Large intestine (tissue), 3 donors: ENCODE measurements around the gene TTBK1. TPM values are rescaled to one million over a fixed set of nuclear protein-coding genes. Genes with fewer than 3 reads are reported as not detected.
A peak's percentile ranks its signal among the peaks of the same experiment; 100 is the strongest.
"Not testable (repeated sequence)": the region's sequence is repeated elsewhere in the genome, so short reads cannot be mapped to it uniquely, and the experiment has no call there.

Source experiments
- DNase-seq, 2 donors: peaks; one replicate each; pipeline versions ENCODE4 v3.0.0 to v3.0.0-alpha.2; 2013
- H3K27ac ChIP-seq: one replicate; pipeline ENCODE4 v1.5.1; 2013; ENCODE audit warnings: low read length
- H3K27me3 ChIP-seq: 2 replicates; pipeline ENCODE4 v1.6.1; 2013; ENCODE audit warnings: low read length; ENCODE audit not compliant: control insufficient read depth, insufficient read depth
- H3K36me3 ChIP-seq: 2 replicates; pipeline ENCODE4 v1.6.1; 2013; ENCODE audit warnings: low read length; ENCODE audit not compliant: control insufficient read depth, insufficient read depth
- H3K4me1 ChIP-seq: one replicate; pipeline ENCODE4 v1.6.1; 2013; ENCODE audit warnings: low read length; ENCODE audit not compliant: control insufficient read depth, insufficient read depth
- H3K4me3 ChIP-seq: one replicate; pipeline ENCODE4 v1.5.1; 2013; ENCODE audit warnings: low read length
- H3K9me3 ChIP-seq: one replicate; pipeline ENCODE4 v1.6.1; 2013; ENCODE audit warnings: mild to moderate bottlenecking, low read depth, low read length, moderate library complexity; ENCODE audit not compliant: control insufficient read depth
- WGBS: methylation state at CpG from one replicate; pipeline ENCODE4 v1.1.5; 2013; ENCODE audit warnings: low lambda C conversion rate; ENCODE audit not compliant: insufficient coverage; 5-methylcytosine and 5-hydroxymethylcytosine counted together
- polyA plus RNA-seq: library from polyadenylated mRNA; unstranded; fragments of 120-200 nt; gene quantifications from one replicate; pipeline ENCODE4 v1.2.1, GENCODE V29; 2013

TTBK1 gene
- polyA plus RNA-seq, 1 donor, result 3.8 TPM

DNA sequence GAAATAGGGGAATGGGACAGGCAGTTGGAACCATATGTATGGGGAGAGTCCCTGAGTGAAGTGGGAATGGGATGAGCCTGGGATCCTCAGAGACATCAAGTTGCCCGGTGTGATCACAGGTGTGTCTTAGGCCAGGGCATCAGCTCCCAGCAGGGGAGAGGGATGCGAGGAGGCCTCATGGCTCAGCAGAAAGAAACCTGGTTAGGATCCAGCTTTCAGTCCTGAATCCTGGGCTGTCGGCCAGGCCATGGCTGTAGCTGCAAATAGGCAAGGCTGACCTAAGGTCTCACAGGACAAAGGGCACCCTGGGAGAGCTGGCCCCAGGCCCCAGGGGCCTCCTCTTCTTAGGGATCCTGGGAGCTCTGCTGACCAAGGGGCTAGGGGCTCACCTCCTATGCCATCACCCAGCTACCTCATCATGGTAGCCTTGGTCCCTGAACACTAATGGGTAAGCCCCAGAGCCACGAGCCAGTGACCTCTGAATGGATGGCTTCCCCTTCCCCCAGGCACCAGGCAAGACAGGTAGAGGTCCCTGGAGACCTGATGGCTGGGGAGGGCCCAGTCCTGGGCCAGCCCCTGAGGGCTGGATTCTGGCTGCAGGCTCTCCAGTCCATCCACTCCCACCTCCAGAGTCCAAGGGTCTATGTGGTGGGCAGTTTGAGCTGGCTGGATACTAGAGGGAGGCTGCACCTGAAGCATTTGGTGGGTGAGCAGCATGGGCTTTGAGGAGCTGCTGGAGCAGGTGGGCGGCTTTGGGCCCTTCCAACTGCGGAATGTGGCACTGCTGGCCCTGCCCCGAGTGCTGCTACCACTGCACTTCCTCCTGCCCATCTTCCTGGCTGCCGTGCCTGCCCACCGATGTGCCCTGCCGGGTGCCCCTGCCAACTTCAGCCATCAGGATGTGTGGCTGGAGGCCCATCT, 54.6 kb downstream of the TTBK1 start, which contains the start of gene SLC22A7:
SLC22A7 (plus strand) TSS at position 617 of the 921 bp plus-strand sequence; CDS start at position 716, 99 bp downstream.
- Histone ChIP-seq H3K9me3 (peaks cover 3% of the 10 kb centered on the region), H3K4me3 (no peak within 1 kb of the TSS), H3K27ac (no peak within 1 kb of the TSS), H3K27me3 (no peaks in the 10 kb centered on the region), H3K4me1 (peaks cover 22% of the 10 kb centered on the region), H3K36me3 (no peaks in the 10 kb centered on the region)
- no CpG with 5 or more reads among the region's 10 CpGs for WGBS
- peak in 1 of 2 donors; percentile 48 for DNase-seq

DNA sequence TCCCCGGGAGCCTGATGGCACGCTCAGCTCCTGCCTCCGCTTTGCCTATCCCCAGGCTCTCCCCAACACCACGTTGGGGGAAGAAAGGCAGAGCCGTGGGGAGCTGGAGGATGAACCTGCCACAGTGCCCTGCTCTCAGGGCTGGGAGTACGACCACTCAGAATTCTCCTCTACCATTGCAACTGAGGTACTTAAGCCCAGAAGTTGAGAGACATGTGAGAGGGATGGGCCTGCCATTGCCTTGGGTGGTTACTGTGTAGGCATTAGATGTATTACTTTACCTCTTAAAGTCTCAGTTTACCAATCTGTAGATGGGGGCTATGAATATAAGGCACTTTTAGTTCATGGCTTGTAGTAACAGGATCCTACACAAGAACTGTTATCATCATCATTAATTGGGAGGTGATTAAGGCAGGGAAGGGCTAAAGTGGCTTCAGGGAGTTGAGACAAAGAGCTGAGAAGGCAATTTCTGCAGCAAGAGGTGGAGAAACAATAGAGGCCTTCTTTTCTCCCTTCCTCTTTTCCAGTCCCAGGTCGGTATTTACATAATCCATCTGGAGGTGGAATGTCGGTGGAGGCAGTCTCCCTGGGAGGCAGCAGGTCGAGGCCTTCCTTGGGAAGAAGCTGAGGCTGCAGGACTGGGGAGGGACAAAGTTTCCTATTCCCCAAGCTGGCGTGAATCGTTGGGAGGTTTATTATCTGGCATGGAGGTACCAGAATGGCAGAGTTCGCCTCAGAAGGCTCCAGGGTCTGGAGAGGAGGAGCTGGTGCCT, 55.5 kb downstream of the TTBK1 start:
- Histone ChIP-seq H3K27me3 (no peaks in the 10 kb centered on the region), H3K9me3 (peaks cover 3% of the 10 kb centered on the region), H3K4me3 (no peak overlapping the region), H3K4me1 (peaks cover 28% of the 10 kb centered on the region), H3K27ac (no peak overlapping the region), H3K36me3 (no peaks in the 10 kb centered on the region)
- no peak for DNase-seq
- no CpG with 5 or more reads among the region's 12 CpGs for WGBS

DNA sequence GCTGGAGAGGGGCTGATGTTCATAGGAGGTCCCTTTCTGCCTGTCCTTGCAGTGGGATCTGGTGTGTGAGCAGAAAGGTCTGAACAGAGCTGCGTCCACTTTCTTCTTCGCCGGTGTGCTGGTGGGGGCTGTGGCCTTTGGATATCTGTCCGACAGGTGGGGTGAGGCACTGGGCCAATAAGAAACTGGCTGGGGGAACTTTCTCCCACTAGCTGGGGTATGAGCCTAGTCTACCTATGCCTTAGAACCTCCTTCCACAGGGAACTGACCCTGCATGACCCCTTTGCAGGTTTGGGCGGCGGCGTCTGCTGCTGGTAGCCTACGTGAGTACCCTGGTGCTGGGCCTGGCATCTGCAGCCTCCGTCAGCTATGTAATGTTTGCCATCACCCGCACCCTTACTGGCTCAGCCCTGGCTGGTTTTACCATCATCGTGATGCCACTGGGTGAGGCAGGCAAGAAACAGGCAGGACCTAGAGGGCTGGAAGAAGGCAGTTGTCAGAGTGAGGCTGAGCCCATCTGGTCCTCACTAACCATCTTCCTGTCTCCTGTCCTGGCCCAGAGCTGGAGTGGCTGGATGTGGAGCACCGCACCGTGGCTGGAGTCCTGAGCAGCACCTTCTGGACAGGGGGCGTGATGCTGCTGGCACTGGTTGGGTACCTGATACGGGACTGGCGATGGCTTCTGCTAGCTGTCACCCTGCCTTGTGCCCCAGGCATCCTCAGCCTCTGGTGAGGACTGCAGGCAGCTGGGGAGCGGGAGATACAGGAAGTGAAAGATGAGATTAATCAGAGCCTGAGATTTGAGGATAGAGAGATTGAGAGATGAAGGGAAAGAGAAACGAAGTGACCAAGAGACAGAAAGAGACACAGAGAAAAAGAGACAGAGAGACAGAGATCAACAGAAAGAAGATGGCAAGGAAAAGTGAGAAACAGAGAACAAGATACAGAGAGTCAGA, 56.3 kb downstream of the TTBK1 start:
- WGBS, result 76% methylated on average over 2 of the region's 18 CpGs
- DNase-seq, result no peak
- no peaks in the 10 kb centered on the region for H3K27me3 ChIP-seq
- H3K4me1 ChIP-seq, result peaks cover 28% of the 10 kb centered on the region
- no peaks in the 10 kb centered on the region for H3K36me3 ChIP-seq
- no peak overlapping the region for H3K4me3 ChIP-seq
- no peak overlapping the region for H3K27ac ChIP-seq
- H3K9me3 ChIP-seq, result no peaks in the 10 kb centered on the region

DNA sequence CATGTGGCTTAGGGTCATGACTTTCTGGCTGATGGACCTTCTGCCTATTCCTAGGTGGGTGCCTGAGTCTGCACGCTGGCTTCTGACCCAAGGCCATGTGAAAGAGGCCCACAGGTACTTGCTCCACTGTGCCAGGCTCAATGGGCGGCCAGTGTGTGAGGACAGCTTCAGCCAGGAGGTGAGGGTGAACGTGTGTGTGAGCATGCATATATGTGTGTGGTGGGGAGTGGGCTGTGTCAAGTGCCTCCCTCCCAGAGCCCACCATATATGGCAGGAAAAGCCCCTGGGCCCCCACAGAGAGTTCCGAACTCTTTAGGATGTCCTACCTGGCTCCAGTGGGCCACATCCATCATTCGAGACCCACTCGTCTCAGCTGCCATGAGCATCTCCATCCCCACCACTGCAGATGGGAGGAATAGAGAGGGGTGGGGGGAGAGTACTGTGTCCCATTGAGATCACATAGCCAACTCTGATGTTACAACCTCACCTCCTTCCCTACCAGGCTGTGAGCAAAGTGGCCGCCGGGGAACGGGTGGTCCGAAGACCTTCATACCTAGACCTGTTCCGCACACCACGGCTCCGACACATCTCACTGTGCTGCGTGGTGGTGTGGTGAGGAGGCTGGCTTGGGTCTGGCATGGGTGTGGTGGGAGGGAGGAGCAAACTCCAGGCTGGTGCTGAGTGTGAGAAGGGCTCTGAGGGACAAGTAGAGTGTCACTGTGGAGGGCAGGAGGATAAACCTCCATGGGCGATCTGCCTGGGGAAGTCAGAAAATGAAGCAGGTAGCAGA, 58.0 kb downstream of the TTBK1 start:
- Histone ChIP-seq H3K4me3 (no peak overlapping the region), H3K4me1 (peaks cover 28% of the 10 kb centered on the region), H3K27me3 (no peaks in the 10 kb centered on the region), H3K27ac (no peak overlapping the region), H3K9me3 (no peaks in the 10 kb centered on the region), H3K36me3 (no peaks in the 10 kb centered on the region)
- no CpG with 5 or more reads among the region's 15 CpGs for WGBS
- no peak for DNase-seq

DNA sequence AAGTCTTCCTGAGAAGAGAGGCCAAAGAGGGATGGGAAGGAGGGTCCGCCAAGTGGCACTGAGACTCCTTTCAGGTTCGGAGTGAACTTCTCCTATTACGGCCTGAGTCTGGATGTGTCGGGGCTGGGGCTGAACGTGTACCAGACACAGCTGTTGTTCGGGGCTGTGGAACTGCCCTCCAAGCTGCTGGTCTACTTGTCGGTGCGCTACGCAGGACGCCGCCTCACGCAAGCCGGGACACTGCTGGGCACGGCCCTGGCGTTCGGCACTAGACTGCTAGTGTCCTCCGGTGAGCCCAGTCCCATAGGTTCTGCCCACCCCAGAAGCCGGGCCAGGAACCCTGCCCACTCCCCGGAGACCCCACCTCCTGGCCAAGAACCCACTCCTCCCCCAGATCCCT, 58.8 kb downstream of the TTBK1 start:
- WGBS, result no CpG with 5 or more reads among the region's 19 CpGs
- H3K4me3 ChIP-seq, result no peak overlapping the region
- peaks cover 25% of the 10 kb centered on the region for H3K4me1 ChIP-seq
- H3K27me3 ChIP-seq, result no peaks in the 10 kb centered on the region
- H3K27ac ChIP-seq, result no peak overlapping the region
- no peak for DNase-seq
- H3K36me3 ChIP-seq, result no peaks in the 10 kb centered on the region
- H3K9me3 ChIP-seq, result no peaks in the 10 kb centered on the region

DNA sequence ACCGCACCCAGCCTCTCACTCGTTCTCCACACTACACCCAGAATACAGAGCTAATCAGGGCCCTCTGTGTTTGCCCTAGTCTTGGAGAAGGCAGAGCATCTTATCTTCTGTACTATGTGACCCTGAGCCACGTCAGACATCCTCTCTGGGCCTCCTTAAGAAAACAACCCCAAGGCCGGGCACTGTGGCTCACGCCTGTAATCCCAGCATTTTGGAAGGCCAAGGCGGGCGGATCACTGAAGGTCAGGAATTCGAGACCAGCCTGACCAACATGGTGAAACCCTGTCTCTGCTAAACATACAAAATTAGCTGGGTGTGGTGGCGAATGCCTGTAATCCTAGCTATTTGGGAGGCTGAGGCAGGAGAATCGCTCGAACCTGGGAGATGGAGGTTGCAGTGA, 59.7 kb downstream of the TTBK1 start:
- no CpG with 5 or more reads among the region's 11 CpGs for WGBS
- H3K27ac ChIP-seq, result peak overlapping the region; percentile 32
- H3K27me3 ChIP-seq, H3K4me3 ChIP-seq, H3K9me3 ChIP-seq, H3K36me3 ChIP-seq: not testable (repeated sequence)
- H3K4me1 ChIP-seq, result peaks cover 18% of the 10 kb centered on the region
- peak; percentile 78 to 88 for DNase-seq

DNA sequence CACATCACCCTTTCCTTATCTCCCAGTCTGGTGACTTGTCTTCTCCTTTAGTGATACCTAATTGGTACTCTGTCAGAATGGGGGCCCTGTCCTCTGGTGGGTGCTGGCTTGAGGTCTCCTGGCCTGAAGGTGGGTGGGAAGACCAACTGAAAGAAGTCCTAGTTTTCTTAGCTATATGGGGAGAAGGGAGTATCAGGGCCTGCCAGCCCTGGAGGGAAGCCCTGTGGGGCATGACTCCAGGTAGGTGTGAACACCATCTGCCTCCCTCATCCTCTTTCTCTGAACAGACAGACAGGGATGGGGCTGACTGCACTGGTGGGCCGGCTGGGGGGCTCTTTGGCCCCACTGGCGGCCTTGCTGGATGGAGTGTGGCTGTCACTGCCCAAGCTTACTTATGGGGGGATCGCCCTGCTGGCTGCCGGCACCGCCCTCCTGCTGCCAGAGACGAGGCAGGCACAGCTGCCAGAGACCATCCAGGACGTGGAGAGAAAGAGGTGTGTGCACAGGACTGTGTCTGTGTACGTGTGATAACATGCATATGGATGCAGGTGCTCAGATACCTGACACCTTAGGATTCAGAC, 60.6 kb downstream of the TTBK1 start:
- H3K36me3 ChIP-seq, result no peaks in the 10 kb centered on the region
- H3K9me3 ChIP-seq, result no peaks in the 10 kb centered on the region
- H3K4me3 ChIP-seq, result no peak overlapping the region
- no peak for DNase-seq
- H3K27ac ChIP-seq, result no peak overlapping the region
- H3K4me1 ChIP-seq, result peaks cover 19% of the 10 kb centered on the region
- H3K27me3 ChIP-seq, result peaks cover 2% of the 10 kb centered on the region
- WGBS, result no CpG with 5 or more reads among the region's 8 CpGs

DNA sequence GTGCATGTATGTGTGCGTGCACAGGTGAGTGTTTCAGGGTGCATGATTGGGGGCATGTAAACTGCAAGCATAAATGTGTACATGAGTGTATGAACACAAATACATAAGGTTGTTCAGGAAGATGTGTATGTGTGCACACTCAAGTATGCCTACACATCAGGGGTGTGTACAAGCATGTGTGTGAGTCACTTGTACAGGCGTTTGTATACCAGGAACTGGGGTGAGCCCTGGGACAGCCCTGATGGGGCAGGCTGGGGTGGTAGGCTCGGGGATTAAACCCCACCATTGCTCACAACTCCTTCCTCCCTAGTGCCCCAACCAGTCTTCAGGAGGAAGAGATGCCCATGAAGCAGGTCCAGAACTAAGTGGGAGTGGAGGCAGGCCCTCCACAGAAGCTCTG, 61.1 kb downstream of the TTBK1 start:
- Histone ChIP-seq H3K4me1 (peaks cover 19% of the 10 kb centered on the region), H3K36me3 (no peaks in the 10 kb centered on the region), H3K27ac (no peak overlapping the region), H3K27me3 (peaks cover 5% of the 10 kb centered on the region), H3K4me3 (no peak overlapping the region), H3K9me3 (no peaks in the 10 kb centered on the region)
- DNase-seq, result no peak
- no CpG with 5 or more reads among the region's 3 CpGs for WGBS

DNA sequence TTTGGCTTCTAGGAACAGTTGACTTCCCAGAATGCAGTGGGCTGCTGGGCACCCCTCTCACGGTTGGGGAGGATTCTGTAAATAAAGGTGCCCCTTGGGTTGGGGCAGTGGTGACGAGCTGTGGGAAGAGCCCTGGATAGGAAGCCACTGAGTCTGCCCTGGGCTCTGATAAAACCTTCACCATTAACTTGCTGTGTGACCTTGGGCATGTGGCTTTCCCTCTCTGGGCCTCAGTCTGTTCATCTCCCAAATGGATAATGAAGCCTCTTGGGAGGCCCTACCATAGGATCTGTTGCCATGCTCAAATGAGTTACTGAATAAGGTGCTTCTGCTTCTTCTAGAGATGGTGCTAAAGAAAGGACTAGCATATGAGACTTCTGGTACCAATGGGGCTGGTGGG, 61.6 kb downstream of the TTBK1 start:
- Histone ChIP-seq H3K4me3 (no peak overlapping the region), H3K9me3 (no peaks in the 10 kb centered on the region), H3K27ac (no peak overlapping the region), H3K27me3 (peaks cover 5% of the 10 kb centered on the region), H3K4me1 (peaks cover 19% of the 10 kb centered on the region), H3K36me3 (no peaks in the 10 kb centered on the region)
- DNase-seq, result no peak
- no CpG with 5 or more reads among the region's 2 CpGs for WGBS
